MCF 10A (cell line): Measurements from ENCODE around the gene IRF4. TPM values are rescaled to one million over a fixed set of nuclear protein-coding genes. Genes with fewer than 3 reads are reported as not detected.

Source experiments
- BruUV-seq: library from RNA; stranded (reverse); fragments of 400-500 nt; replicated peaks from 2 replicates; lab custom pipeline; 2021; lab: Mats Ljungman, UMichigan
- CTCF ChIA-PET: fragments of 300-600 bp; sonication (Branson Sonifier 250); formaldehyde crosslinking; extraction: SDS; loops from one replicate; lab custom pipeline; 2021; ENCODE audit warnings: antibody characterized with exemption, inconsistent platforms; lab: Yijun Ruan, JAX
- POLR2A ChIA-PET: fragments of 300-600, 350-650 bp; sonication (Branson Sonifier 250); formaldehyde crosslinking; extraction: SDS; loops from one replicate; lab custom pipeline; 2020; ENCODE audit warnings: antibody characterized with exemption, inconsistent platforms; lab: Yijun Ruan, JAX
- DNase-seq: peaks from one replicate; pipeline ENCODE4 v3.0.0-alpha.2; 2018; ENCODE audit not compliant: unreplicated experiment
- H3K27ac Mint-ChIP-seq: one replicate; pipeline ENCODE4 v1.8.0; 2022; ENCODE audit warnings: mild to moderate bottlenecking, low read depth, mixed read lengths; ENCODE audit not compliant: unreplicated experiment
- H3K27me3 Mint-ChIP-seq: one replicate; pipeline ENCODE4 v1.8.0; 2022; ENCODE audit warnings: mixed read lengths; ENCODE audit not compliant: insufficient read depth, unreplicated experiment
- H3K36me3 Mint-ChIP-seq: one replicate; pipeline ENCODE4 v1.8.0; 2022; ENCODE audit warnings: mild to moderate bottlenecking, moderate library complexity, mixed read lengths; ENCODE audit not compliant: insufficient read depth, unreplicated experiment
- H3K4me1 Mint-ChIP-seq: one replicate; pipeline ENCODE4 v1.8.0; 2022; ENCODE audit warnings: mixed read lengths; ENCODE audit not compliant: insufficient read depth, unreplicated experiment
- H3K4me3 Mint-ChIP-seq: one replicate; pipeline ENCODE4 v1.8.0; 2022; ENCODE audit warnings: mild to moderate bottlenecking, moderate library complexity, mixed read lengths; ENCODE audit not compliant: unreplicated experiment
- H3K9me3 Mint-ChIP-seq: one replicate; pipeline ENCODE4 v1.8.0; 2022; ENCODE audit warnings: mixed read lengths; ENCODE audit not compliant: unreplicated experiment
- intact Hi-C: fragments of 100-400 bp; cut with micrococcal nuclease; formaldehyde crosslinking; loops from 2 replicates; pipeline ENCODE4 v1.14.1; 2022
- total RNA-seq: library from RNA; stranded (reverse); gene quantifications from 2 replicates; pipeline ENCODE4 v1.2.3, GENCODE V29; 2022
- TF ChIP-seq, protein P1 (sequence below): fragments of 200-600 bp; IDR thresholded peaks from one replicate; pipeline ENCODE4 v1.8.0; 2022; ENCODE audit warnings: antibody characterized with exemption, mild to moderate bottlenecking; ENCODE audit not compliant: unreplicated experiment

The IRF4 gene
- total RNA-seq, 1 experiment from 2014 or later = not detected

DNA sequence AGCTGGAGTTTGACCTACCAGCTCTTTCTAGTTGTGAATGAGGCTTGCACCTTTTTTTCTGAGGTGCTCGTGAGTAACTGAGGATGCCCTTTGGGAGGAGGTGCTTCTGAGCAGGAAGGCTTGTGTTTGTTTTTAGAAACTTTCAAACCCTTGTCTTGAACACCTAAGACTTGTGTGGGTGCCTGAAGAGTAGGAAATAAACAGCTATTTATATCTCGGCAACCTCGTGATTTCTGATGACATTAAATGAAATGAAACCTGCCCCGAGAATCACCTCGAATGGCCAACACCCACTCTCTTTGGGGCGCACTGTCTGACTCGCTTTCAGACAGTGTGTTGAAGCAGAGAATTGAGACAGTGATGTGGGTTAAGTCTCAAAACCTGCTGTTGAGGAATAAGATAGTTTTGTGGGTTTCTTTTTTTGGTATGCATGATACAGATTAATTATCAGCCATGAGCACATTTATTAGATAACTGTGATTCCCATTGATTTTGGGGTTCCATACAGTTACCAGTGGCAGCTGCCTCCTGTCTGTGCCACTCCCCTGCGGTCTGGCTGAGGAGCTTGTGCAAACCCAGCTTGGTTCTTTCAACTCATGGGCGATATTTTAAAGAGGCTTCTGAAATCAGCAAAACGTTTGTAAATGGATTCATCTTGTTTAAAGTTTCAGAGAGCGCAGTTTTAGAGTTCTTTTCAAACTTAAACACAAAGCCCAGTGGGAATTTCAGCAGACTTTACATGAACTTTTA is 8.4 kb downstream of the IRF4 start:
- H3K9me3 Mint-ChIP-seq = no peaks in the 10 kb centered on the region
- CTCF ChIA-PET = interaction anchor here (1.3 kb wide), 1 partner anchor 12 kb away, joined by 6 read pairs; no protein-coding TSS in a partner anchor
- no peaks in the 10 kb centered on the region for H3K36me3 Mint-ChIP-seq
- POLR2A ChIA-PET = interaction anchor here (0.9 to 1.1 kb wide), 2 partner anchors 13 to 16 kb away, joined by 3 read pairs; no protein-coding TSS in a partner anchor
- H3K4me3 Mint-ChIP-seq = no peak overlapping the region
- no peak for DNase-seq
- peaks cover 38% of the 10 kb centered on the region for H3K27me3 Mint-ChIP-seq
- no TSS peak for BruUV-seq
- no peaks in the 10 kb centered on the region for H3K4me1 Mint-ChIP-seq
- intact Hi-C loops = no loop called here
- TF ChIP-seq, protein P1, sequence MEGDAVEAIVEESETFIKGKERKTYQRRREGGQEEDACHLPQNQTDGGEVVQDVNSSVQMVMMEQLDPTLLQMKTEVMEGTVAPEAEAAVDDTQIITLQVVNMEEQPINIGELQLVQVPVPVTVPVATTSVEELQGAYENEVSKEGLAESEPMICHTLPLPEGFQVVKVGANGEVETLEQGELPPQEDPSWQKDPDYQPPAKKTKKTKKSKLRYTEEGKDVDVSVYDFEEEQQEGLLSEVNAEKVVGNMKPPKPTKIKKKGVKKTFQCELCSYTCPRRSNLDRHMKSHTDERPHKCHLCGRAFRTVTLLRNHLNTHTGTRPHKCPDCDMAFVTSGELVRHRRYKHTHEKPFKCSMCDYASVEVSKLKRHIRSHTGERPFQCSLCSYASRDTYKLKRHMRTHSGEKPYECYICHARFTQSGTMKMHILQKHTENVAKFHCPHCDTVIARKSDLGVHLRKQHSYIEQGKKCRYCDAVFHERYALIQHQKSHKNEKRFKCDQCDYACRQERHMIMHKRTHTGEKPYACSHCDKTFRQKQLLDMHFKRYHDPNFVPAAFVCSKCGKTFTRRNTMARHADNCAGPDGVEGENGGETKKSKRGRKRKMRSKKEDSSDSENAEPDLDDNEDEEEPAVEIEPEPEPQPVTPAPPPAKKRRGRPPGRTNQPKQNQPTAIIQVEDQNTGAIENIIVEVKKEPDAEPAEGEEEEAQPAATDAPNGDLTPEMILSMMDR = no peak
- H3K27ac Mint-ChIP-seq = no peak overlapping the region

DNA sequence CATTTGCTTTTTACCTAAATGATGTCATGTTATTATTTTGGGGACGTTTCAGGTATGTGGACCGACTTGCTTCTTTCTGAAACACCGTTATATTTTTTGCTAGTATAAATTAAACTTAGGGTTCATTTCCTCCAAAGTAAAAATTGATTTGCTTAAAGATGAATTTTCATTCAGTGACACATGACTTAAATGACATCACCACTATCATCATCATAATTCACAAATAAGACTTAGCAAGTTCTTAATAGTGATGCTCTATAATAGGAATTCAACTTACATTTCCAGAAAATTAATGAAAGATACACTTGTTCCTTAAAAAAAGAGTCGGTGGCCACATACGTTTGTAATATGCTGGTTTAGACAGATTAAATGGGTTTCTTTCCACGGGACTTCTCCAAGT is 9.3 kb downstream of the IRF4 start:
- no TSS peak for BruUV-seq
- Mint-ChIP-seq H3K27me3 (peaks cover 39% of the 10 kb centered on the region), H3K9me3 (no peaks in the 10 kb centered on the region), H3K4me1 (no peaks in the 10 kb centered on the region), H3K36me3 (no peaks in the 10 kb centered on the region), H3K4me3 (no peak overlapping the region), H3K27ac (no peak overlapping the region)
- TF ChIP-seq, protein P1 = no peak
- ChIA-PET POLR2A (interaction anchor here (1.1 kb wide), 1 partner anchor 12 kb away, joined by 3 read pairs; no protein-coding TSS in a partner anchor), CTCF (no interaction called here)
- DNase-seq = no peak
- intact Hi-C loops = no loop called here

DNA sequence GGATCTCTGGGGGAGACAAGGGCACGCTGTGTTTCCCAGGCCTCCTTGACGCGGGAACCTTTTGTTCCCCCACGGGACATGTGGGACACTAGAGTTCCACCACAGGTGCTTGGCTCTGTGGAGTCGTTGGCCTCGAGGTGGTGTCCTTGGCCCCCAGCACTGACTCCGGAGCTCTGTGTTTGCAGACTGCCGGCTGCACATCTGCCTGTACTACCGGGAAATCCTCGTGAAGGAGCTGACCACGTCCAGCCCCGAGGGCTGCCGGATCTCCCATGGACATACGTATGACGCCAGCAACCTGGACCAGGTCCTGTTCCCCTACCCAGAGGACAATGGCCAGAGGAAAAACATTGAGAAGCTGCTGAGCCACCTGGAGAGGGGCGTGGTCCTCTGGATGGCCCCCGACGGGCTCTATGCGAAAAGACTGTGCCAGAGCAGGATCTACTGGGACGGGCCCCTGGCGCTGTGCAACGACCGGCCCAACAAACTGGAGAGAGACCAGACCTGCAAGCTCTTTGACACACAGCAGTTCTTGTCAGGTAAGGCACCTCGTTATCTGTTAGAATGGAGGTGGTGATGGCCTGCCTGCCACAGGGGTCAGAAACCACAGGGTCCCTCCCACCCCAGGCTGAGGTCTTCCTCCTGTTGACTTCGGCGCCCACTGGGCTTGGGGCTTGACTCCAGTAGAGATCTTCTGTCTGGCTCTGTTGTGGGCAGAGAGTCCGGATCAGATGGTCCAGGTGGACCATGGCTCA is 9.9 kb downstream of the IRF4 start:
- Mint-ChIP-seq H3K27me3 (peaks cover 38% of the 10 kb centered on the region), H3K36me3 (no peaks in the 10 kb centered on the region)
- POLR2A ChIA-PET = interaction anchor here (1.1 kb wide), 1 partner anchor 11 kb away, joined by 3 read pairs; no protein-coding TSS in a partner anchor

More for the DNA sequence above, 9.9 kb downstream of the IRF4 start:
- H3K27ac Mint-ChIP-seq = no peak overlapping the region
- no peaks in the 10 kb centered on the region for H3K9me3 Mint-ChIP-seq
- no peak for DNase-seq
- H3K4me3 Mint-ChIP-seq = no peak overlapping the region
- intact Hi-C loops = no loop called here
- CTCF ChIA-PET = no interaction called here
- TF ChIP-seq, protein P1 = no peak
- H3K4me1 Mint-ChIP-seq = no peaks in the 10 kb centered on the region
- no TSS peak for BruUV-seq
